Stimulated activated naive CD4-positive, alpha-beta T cell treated with Interleukin-2 at 50 U/mL for 16 hours (primary cell): ENCODE measurements around the gene UBAC1.
"Not testable (repeated sequence)": the region's sequence is repeated elsewhere in the genome, so short reads cannot be mapped to it uniquely, and the experiment has no call there.

ENCODE experiments used
- DNase-seq: peaks from one replicate; lab custom pipeline; 2025; lab: John Stamatoyannopoulos, UW

Gene UBAC1

GRCh38 chr9:135921749-135922310, 39.3 kb downstream of the UBAC1 start:
- DNase-seq: no peak

- no peak for DNase-seq
Observed at GRCh38 chr9:135920973-135921585, 40.1 kb downstream of the UBAC1 start.

GRCh38 chr9:135920256-135920930, 40.8 kb downstream of the UBAC1 start:
- no peak for DNase-seq

GRCh38 chr9:135919318-135919890, 41.8 kb downstream of the UBAC1 start:
- DNase-seq: no peak

- DNase-seq: not testable (repeated sequence)
Observed at GRCh38 chr9:135916227-135916626, 44.9 kb downstream of the UBAC1 start.

GRCh38 chr9:135914921-135915320, 46.3 kb downstream of the UBAC1 start:
- no peak for DNase-seq

GRCh38 chr9:135911233-135911632, 49.9 kb downstream of the UBAC1 start:
- DNase-seq: not testable (repeated sequence)

GRCh38 chr9:135910757-135911156, 50.4 kb downstream of the UBAC1 start:
- DNase-seq: no peak

GRCh38 chr9:135910216-135910615, 51.0 kb downstream of the UBAC1 start:
- no peak for DNase-seq

- no peak for DNase-seq
Observed at GRCh38 chr9:135909371-135909770, 51.8 kb downstream of the UBAC1 start.

- no peak for DNase-seq
Observed at GRCh38 chr9:135908754-135909204, 52.4 kb downstream of the UBAC1 start.

- DNase-seq: no peak
Observed at GRCh38 chr9:135908093-135908753, 53.0 kb downstream of the UBAC1 start.

- DNase-seq: peak; percentile 92
Observed at GRCh38 chr9:135907431-135908092, 53.6 kb downstream of the UBAC1 start, which contains the start of gene CAMSAP1. TSS of gene CAMSAP1 (minus strand) at chr9:135907546. CDS start at chr9:135907159, 387 bp downstream.

- no peak for DNase-seq
Observed at GRCh38 chr9:135907006-135907430, 54.2 kb downstream of the UBAC1 start.

GRCh38 chr9:135906291-135907005, 54.7 kb downstream of the UBAC1 start:
- DNase-seq: no peak

GRCh38 chr9:135905380-135906258, 55.6 kb downstream of the UBAC1 start:
- peak; percentile 82 for DNase-seq

- no peak for DNase-seq
Observed at GRCh38 chr9:135903786-135904520, 57.2 kb downstream of the UBAC1 start.

GRCh38 chr9:135903358-135903656, 57.9 kb downstream of the UBAC1 start:
- DNase-seq: no peak

GRCh38 chr9:135902655-135903357, 58.4 kb downstream of the UBAC1 start:
- DNase-seq: no peak
